ENCODE measurements around the gene SHANK1.

SHANK1 gene

DNA sequence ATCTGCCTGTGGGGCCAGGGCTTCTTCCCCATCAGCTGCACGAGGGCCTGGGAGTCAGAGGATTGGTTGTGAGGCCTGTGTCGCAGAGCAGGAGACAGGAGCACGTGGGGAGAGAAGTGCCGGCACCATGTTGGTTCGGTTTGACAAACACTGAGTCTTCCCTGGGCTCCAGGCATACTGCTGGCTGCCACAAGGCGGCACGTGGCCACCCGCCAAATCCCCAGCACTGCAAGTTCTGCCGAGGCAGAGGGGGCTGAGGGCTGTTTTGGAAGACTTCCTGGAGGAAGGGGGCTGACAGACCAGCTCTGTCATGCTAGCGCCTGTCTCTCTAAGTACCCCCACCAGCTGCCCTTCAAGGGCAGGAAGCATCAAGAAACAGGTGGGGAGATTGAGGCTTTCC, 9.5 kb downstream of the SHANK1 start:
- DNase-seq: no peak

GRCh38 chr19:50708179-50708879, 11.3 kb downstream of the SHANK1 start:
- no peak for DNase-seq

DNA sequence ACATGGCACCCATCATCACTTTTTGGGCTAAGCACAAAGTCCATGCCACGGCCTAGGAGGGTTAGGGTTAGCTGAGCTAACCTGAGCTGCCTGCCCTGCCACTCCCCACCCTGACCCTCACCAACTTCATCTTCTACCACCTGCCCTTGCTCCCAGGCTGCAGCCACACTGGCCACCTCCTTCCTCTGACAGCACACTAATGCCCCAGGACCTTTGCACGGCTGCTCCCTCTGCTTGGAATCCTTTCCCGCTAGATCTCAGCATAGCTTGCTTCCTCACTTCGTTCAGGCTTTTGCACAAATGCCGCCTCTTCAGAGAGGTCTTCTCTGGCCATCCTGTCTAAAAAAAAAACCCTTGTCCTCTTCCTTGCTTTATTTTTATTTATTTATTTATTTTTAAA, 13.2 kb downstream of the SHANK1 start:
- DNase-seq: no peak

DNA sequence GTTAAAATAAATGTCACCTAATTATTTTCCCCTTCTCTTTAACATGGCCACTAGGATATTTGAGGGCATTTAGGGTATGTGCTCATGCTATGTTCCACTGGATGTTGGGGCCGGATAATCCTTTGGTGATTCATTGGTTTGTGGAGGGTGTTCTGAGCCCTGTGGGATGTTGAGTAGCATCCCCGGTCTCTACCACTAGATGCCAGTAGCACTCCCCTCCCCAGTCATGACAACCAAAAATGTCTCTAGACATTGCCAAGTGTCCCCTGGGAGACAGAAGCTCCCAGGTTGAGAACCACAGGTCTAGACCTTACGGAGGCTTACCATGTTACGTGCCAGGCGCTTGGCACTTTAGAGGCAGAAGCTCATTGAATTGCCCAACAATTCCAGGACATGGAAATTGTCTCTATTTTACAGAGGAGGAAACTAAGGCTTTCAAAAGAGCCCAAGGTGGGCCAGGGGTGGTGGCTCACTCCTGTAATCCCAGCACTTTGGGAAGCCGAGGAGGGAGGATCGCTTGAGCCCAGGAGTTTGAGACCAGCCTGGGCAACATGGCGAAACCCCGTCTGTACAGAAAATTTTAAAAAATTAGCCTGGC, 14.1 kb downstream of the SHANK1 start:
- DNase-seq: no peak

- no peak for DNase-seq
Observed at GRCh38 chr19:50703915-50704796, 15.4 kb downstream of the SHANK1 start.

DNA sequence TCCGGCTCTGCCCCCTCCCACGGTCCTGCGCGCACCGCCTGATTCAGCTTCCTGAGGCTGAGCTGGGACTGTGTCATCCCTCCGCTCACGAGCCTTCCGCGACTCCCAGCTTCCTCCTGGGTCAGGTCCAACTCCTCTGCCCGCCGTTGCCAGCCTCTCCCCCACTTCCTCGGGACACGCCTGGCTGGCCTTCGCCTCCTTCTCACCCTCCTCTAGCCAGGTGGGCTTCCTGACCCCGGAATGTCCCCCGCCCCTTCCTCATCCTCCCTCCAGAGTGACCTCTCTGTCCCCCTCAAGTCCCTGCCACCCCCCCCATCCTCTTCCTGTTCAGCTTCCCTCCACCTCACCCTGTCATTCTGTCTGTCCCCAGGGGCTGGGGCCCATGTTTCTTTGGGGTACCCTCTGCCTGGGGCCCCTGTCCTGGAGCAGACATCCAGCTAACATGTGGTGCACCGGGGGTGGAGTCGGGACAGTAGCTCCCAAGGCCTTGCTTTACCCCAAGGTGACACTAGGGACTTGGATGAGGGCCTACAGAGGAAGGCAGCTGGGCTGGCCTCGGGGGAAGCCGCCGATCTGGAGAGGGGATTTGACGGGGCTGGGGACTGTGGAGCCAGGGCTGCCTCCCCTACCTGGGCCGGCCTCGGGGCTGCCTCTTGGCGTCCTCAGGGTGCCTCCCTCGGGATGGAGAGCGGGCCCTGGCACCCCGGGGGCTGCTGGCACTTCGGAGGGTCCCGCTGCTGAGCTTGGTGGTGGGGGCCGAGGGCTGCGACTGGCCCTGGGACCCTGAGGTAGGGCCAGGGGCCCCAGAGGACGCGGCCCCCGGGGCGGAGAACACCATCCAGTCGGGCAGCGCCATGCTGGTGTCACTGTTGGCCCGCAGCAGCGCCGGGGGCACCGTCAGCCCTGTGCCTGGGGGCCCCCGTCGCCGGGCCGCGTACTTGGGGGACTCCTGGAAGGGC, 16.5 kb downstream of the SHANK1 start:
- no peak for DNase-seq

DNA sequence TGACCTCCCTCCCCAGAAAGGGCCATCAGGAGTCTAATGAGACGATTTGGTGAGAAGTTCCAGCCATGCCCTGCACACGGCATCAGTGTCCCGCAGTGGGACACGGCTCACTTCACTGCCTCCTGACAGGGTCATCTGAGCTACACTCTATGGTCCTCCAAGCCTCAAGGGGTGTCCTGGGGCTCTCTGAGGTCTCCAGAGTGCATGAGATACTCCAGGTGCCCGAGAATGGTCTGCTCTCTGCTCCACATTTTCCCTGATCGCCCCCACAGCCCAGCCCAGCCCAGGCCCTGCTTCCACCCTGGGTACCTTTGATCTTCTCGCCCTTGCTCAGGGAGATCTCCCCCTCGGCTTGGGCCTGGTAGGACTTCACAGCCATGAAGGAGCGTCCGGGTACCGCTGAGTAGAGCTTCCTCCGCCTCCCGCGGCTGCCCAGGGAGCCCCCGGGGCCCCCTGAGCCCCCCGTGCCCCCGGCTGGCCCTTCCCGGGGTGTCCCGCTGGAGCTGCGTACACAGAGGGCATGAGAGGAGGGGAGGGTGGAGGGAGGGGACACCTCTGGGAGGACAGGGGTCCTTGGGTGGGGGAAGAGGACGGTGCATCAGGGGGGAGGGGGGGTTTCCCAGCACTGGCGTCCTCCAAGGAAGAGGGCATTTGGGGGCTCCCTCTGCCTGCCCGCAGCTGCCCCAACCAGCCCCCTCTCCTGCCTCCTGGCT, 17.3 kb downstream of the SHANK1 start:
- no peak for DNase-seq

DNA sequence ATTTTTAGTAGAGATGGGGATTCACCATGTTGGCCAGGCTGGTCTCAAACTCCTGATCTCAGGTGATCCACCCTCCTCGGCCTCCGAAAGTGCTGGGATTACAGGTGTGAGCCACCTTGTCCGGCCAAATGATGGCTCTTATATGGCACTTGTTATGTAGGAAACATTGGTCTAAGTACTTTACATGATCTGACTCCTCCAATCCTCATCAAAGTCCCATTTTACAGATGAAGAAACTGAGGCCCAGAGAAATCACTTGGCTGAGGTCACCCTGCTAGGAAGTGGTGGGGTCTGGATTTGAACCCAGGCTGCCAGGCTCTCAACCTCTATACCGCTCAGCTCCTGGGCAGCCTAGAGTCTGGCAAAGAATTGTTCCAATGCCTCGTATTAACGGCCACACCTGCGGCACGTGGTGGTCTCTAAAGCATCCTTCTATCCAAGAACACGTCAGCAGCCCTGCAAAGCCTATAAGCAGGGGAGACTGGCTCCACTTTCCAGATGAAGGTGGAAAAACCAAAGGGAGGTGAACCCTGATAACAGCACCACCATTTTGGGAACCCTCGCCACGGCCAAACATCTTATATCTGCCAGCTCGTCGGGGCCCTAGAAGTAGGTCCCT, 18.1 kb downstream of the SHANK1 start:
- no peak for DNase-seq

- no peak for DNase-seq
Observed at GRCh38 chr19:50697414-50698124, 22.0 kb downstream of the SHANK1 start.

- no peak for DNase-seq
Observed at GRCh38 chr19:50696094-50696483, 23.5 kb downstream of the SHANK1 start.

DNA sequence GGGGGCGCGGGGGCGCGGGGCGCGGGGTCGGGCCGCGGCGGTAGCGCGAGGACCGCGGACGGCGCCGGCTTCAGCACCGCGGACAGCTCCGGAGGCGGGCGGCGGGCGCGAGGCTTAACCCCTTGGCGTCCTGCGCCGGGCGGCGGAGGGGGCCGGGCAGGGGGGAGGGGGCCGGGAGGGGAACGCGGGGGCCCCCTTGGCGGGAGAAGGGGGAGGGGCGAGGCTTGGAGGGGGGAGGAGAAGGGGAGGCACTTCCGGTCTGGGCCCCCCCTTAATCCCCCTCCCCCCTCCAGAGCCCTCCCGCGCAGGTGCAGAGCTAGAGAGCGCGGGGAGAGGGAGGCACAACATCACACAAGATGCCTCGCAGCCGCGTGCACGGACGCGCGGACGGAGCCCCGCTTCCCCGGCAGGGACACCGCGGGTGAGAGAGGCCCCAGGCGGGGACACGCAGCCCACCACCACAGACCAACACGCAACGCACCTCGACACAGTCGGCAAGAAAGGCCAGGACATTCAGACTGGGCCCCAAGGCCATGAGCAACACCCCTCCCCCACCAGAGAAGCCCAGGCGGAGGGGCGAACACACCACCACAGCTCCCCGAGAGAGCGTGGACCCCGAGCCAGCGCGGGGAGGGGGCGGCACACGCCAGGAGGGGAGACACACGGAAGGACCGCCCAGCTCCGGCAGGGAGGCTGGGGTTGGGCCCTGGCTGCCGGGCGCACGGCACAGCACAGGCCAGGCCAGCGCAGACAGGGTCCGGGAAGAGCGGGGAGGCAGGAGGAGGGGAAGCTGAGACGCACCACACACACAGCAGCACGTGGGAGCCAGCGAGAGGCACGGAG, 24.1 kb downstream of the SHANK1 start:
- no peak for DNase-seq

GRCh38 chr19:50694815-50695145, 24.8 kb downstream of the SHANK1 start:
- no peak for DNase-seq

- DNase-seq: no peak
Observed at GRCh38 chr19:50693064-50693975, 26.3 kb downstream of the SHANK1 start.

DNA sequence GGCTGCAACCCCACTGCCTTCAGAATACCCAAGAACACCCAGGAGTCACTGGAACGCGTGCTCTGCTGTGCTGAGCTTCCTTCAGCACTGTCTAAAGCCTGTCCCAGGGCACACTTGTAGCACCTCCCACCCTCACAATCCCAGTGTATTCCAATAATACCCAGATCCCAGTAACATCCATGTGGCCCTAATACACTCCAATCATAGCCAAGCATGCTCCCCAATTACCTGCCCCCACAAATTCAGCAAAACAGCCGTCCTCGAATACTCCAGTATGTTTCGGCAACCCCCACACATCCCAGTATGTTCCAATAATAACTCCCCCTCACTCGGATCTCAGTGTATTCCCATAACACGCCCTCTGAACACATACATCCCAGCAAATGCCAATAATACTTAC, 29.2 kb downstream of the SHANK1 start:
- DNase-seq: no peak

- no peak for DNase-seq
Observed at GRCh38 chr19:50688766-50689165, 30.8 kb downstream of the SHANK1 start.

DNA sequence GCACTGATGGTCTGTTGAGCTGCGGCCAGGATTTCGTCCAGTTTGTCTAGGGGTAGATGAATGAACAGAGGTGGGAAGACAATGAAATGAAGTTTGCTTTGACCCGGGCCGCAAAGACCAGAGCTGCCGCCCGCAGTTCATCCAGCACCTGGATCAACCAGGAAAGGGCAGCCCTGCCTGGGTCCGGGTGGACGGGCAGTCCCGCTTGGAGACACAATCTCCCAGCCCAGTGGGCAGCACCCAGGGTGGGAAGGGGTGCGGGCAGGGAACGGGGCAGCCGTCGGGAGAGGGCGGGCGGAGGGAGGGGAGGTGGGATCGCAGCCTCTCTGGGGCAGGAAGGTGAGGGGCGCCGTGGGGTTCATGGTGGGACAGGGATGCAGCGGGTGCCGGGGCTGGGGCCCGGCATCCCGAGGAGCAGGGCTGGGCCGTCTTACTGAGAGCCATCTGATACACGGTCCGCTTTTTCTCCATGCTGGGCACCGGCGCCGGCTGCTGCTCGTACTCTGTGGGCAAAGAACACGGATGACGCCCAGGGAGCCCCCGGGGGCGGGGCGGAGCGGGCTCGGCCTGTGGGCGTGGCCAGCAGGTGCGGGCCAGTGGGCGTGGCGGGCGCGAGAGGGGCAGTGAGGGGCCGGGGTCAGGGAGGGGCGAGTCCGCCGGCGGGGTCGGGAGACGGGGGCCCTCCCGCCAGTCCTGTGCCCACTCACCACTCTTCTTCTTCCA, 33.1 kb downstream of the SHANK1 start:
- DNase-seq: no peak

DNA sequence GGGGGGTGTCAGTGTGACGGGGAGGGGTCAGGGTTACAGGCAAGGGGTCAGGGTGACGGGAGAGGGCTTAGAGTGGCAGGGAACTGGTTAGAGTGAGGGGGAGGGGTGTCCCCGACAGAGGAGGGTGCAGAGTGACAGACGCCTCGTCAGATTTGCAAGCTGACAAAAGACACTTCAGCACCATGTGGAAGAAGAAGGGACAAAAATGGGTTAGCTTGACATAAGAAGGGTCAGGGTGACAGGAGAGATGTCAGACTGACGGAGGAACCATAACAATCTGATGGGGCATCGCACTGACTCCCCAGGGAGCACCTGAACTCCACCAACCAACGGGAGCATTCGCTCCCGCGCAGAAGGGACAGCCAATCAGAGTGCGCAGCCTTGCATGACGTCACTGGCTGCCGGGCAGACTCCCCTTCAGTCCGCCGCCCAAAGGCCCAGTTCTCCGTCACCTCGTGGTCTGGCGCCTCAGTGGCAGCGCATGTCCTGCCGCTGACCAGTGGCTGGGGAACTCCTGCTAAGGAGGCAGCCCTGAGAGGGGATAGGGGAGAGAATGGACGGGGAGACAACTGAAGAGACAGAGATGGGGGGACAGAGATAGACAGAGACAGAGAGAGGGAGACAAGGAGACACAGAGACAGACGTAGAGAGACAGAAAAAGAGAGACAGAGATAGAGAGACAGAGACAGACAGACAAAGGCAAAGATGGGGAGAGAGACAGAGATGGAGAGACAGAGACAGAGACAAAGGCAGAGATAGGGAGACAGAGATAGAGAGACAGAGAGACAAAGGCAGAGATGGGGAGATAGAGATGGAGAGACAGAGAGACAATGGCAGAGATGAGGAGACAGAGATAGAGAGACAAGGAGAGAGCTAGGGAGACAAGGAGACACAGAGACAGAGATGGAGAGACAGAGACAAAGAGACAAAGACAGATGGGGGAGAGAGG, 40.2 kb downstream of the SHANK1 start:
- DNase-seq: no peak

Data from NCI-H187 treated with DMSO at 0.1 percent for 48 hours (cell line).